ENCODE data around the gene SSBP1.

- no peak for TF ChIP-seq USF1 (IDR thresholded peaks at IDR 0.05)
- TF ChIP-seq REST (IDR thresholded peaks at IDR 0.05; ENCODE audit: low read depth): no peak
- TF ChIP-seq, protein P1, sequence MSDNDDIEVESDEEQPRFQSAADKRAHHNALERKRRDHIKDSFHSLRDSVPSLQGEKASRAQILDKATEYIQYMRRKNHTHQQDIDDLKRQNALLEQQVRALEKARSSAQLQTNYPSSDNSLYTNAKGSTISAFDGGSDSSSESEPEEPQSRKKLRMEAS (IDR thresholded peaks at IDR 0.05): no peak
- TF ChIP-seq RAD21 (IDR thresholded peaks at IDR 0.05; ENCODE audit: low read depth): no peak
- no peak for TF ChIP-seq EP300 (IDR thresholded peaks at IDR 0.05; ENCODE audit: borderline replicate concordance)
These were observed 6.5 kb upstream of the SSBP1 start for GRCh38 chr7:141731476-141732149.
